A549 (cell line): ENCODE results near the gene CUL4A. TPM values are rescaled to one million over a fixed set of nuclear protein-coding genes. Genes with fewer than 3 reads are reported as not detected.

Experiments
- ATAC-seq, 2 experiments: fragments of 200-7000 bp in 1 of 2; fragments of >200 bp in 1 of 2; cut with Nextera tagmentation in 1 of 2; cut with Tn5 transposase in 1 of 2; 3 replicates each; pipeline versions ENCODE4 v1.8.0 to v1.9.1; 2018 to 2020; ENCODE audit warnings: mild to moderate bottlenecking in 1 of 2, moderate library complexity in 1 of 2
- CTCF ChIA-PET: fragments of 300-600 bp; sonication (Branson Sonifier 250); formaldehyde crosslinking; extraction: SDS; loops from one replicate; lab custom pipeline; 2021; ENCODE audit warnings: antibody characterized with exemption, inconsistent platforms; lab: Yijun Ruan, JAX
- POLR2A ChIA-PET: fragments of 350-600 bp; formaldehyde crosslinking; extraction: SDS; loops from one replicate; lab custom pipeline; 2021; ENCODE audit warnings: antibody characterized with exemption, inconsistent platforms; lab: Yijun Ruan, JAX
- DNase-seq, 2 experiments: peaks; one replicate each; pipeline versions ENCODE4 v3.0.0 to v3.0.0-alpha.2; 2011 to 2016; ENCODE audit warnings: low read depth in 1 of 2, low spot score in 1 of 2
- FAIRE-seq: peaks from 2 replicates; lab custom pipeline; 2011; peaks lifted over from hg19 to GRCh38; lab: Jason Lieb, UNC
- H3K27ac ChIP-seq, 2 experiments: fragments of >200 bp; sonication (Bioruptor Twin); formaldehyde crosslinking; 3 replicates each; pipeline ENCODE4 v1.5.1; 2016 to 2017
- H3K4me1 ChIP-seq: fragments of >200 bp; sonication (Bioruptor Twin); formaldehyde crosslinking; 3 replicates; pipeline ENCODE4 v1.6.1; 2016
- H3K4me2 ChIP-seq: fragments of >200 bp; sonication (Bioruptor Twin); formaldehyde crosslinking; 3 replicates; pipeline ENCODE4 v1.6.1; 2016
- H3K4me3 ChIP-seq: fragments of >200 bp; sonication (Bioruptor Twin); formaldehyde crosslinking; 3 replicates; pipeline ENCODE4 v1.5.1; 2016
- H3K9me3 ChIP-seq: fragments of >200 bp; sonication (Bioruptor Twin); formaldehyde crosslinking; 3 replicates; pipeline ENCODE4 v1.6.1; 2016
- BHLHE40 ChIP-seq: IDR thresholded peaks from 2 replicates; pipeline ENCODE4 v1.6.1; 2012; ENCODE audit warnings: low read depth, low read length, inconsistent platforms
- CHD2 ChIP-seq: fragments of 150-350 bp; IDR thresholded peaks from 2 replicates; pipeline ENCODE4 v1.6.1; 2014; ENCODE audit warnings: low read length; ENCODE audit not compliant: partially characterized antibody
- EHF ChIP-seq: fragments of 250-450 bp; sonication (Bioruptor Pico); IDR thresholded peaks from 2 replicates; pipeline ENCODE4 v1.5.0; 2020; ENCODE audit warnings: mild to moderate bottlenecking
- EHMT2 ChIP-seq: fragments of 200-600 bp; sonication (generic); IDR thresholded peaks from 2 replicates; pipeline ENCODE4 v1.6.1; 2016; ENCODE audit warnings: antibody characterized with exemption, low read depth, mild to moderate bottlenecking, moderate library complexity
- HMGXB4 ChIP-seq: fragments of 250-450 bp; sonication (Bioruptor Pico); IDR thresholded peaks from 2 replicates; pipeline ENCODE4 v1.5.0; 2021; ENCODE audit warnings: mild to moderate bottlenecking, moderate library complexity, borderline replicate concordance
- HOXA7 ChIP-seq: fragments of 250-450 bp; sonication (Bioruptor Pico); IDR thresholded peaks from 2 replicates; pipeline ENCODE4 v1.5.0; 2020; ENCODE audit warnings: mild to moderate bottlenecking, moderate library complexity
- JUNB ChIP-seq: fragments of >200 bp; sonication (Bioruptor Twin); formaldehyde crosslinking; IDR thresholded peaks from 2 replicates; pipeline ENCODE4 v1.6.1; 2016
- KDM1A ChIP-seq: fragments of 200-600 bp; sonication (generic); IDR thresholded peaks from 2 replicates; pipeline ENCODE4 v1.6.1; 2016; ENCODE audit warnings: low read depth, mild to moderate bottlenecking
- KDM5A ChIP-seq: fragments of 200-600 bp; sonication (generic); IDR thresholded peaks from 2 replicates; pipeline ENCODE4 v1.6.1; 2016; ENCODE audit warnings: antibody characterized with exemption, mild to moderate bottlenecking
- MAX ChIP-seq: IDR thresholded peaks from 2 replicates; pipeline ENCODE4 v1.6.1; 2012
- NFE2L2 ChIP-seq: fragments of 150-350 bp; conservative IDR thresholded peaks from 2 replicates; pipeline ENCODE4 v1.6.1; 2014; ENCODE audit warnings: low read length
- POLR2A ChIP-seq: IDR thresholded peaks from 2 replicates; pipeline ENCODE4 v1.6.1; 2012; ENCODE audit warnings: mild to moderate bottlenecking, low read length
- POLR2AphosphoS2 ChIP-seq: conservative IDR thresholded peaks from 2 replicates; pipeline ENCODE4 v1.6.1; 2012; ENCODE audit warnings: low read length, improper control_type of control experiment, inconsistent platforms
- RAD21 ChIP-seq, 2 experiments: fragments of >200 bp in 1 of 2; sonication (Bioruptor Twin) in 1 of 2; formaldehyde crosslinking in 1 of 2; IDR thresholded peaks in 1 of 2; conservative IDR thresholded peaks in 1 of 2; 2 replicates in 1 of 2; 3 replicates in 1 of 2; pipeline ENCODE4 v1.6.1; 2012 to 2018; ENCODE audit warnings: inconsistent platforms in 1 of 2
- RFX5 ChIP-seq: fragments of 450-650 bp; IDR thresholded peaks from 2 replicates; pipeline ENCODE4 v1.7.1; 2014; ENCODE audit warnings: antibody characterized with exemption, mild to moderate bottlenecking, moderate library complexity
- SMC3 ChIP-seq: fragments of >200 bp; sonication (Bioruptor Twin); formaldehyde crosslinking; IDR thresholded peaks from 3 replicates; pipeline ENCODE4 v1.6.1; 2018; ENCODE audit warnings: inconsistent platforms
- TP53 ChIP-seq: fragments of 250-450 bp; sonication (Bioruptor Pico); IDR thresholded peaks from 2 replicates; pipeline ENCODE4 v1.5.0; 2021; ENCODE audit warnings: mild to moderate bottlenecking, moderate library complexity
- USF2 ChIP-seq: fragments of 450-650 bp; IDR thresholded peaks from 2 replicates; pipeline ENCODE4 v1.6.1; 2014; ENCODE audit warnings: antibody characterized with exemption
- ZC3H11A ChIP-seq: fragments of 450-650 bp; IDR thresholded peaks from 2 replicates; pipeline ENCODE4 v1.6.1; 2014; ENCODE audit warnings: antibody characterized with exemption, mild to moderate bottlenecking
- ZSCAN20 ChIP-seq: fragments of 250-450 bp; sonication (Bioruptor Pico); IDR thresholded peaks from 2 replicates; pipeline ENCODE4 v1.8.0; 2022; ENCODE audit warnings: mild to moderate bottlenecking, moderate library complexity
- WGBS: methylation state at CpG from one replicate; pipeline ENCODE4 v1.1.6; 2017; ENCODE audit errors: missing lambda C conversion rate; 5-methylcytosine and 5-hydroxymethylcytosine counted together
- polyA plus RNA-seq, 4 experiments: library from polyadenylated mRNA; depleted of rRNA in 3 of 4; stranded (reverse); fragments of >200 nt; fragmentation: RNase III in 1 of 4; extraction: RNeasy Plus Mini Kit Qiagen cat#74134 plus additional on column Dnase treatment in 1 of 4; gene quantifications; 2 replicates in 3 of 4; 3 replicates in 1 of 4; pipeline ENCODE4 v1.2.3, GENCODE V29; 2011 to 2017
- TF ChIP-seq, protein P1 (sequence below): fragments of 250-450 bp; sonication (Bioruptor Pico); IDR thresholded peaks from 2 replicates; pipeline ENCODE4 v1.5.0; 2020; ENCODE audit warnings: low read depth, mild to moderate bottlenecking, moderate library complexity
- TF ChIP-seq, protein P2 (sequence below): fragments of >200 bp; sonication (Bioruptor Twin); formaldehyde crosslinking; IDR thresholded peaks from 3 replicates; pipeline ENCODE4 v1.5.1; 2016
- TF ChIP-seq, protein P3 (sequence below): fragments of 200-600 bp; sonication (generic); IDR thresholded peaks from 2 replicates; pipeline ENCODE4 v1.6.1; 2016; ENCODE audit warnings: antibody characterized with exemption, mild to moderate bottlenecking, moderate library complexity
- TF ChIP-seq, protein P4 (sequence below): fragments of 150-350 bp; IDR thresholded peaks from 2 replicates; pipeline ENCODE4 v1.6.1; 2014; ENCODE audit warnings: low read depth, mild to moderate bottlenecking, low read length

CUL4A gene
- polyA plus RNA-seq, 2 of the 4 experiments (the other 2 are of a cell fraction), result 49.6 to 55.4 TPM

DNA sequence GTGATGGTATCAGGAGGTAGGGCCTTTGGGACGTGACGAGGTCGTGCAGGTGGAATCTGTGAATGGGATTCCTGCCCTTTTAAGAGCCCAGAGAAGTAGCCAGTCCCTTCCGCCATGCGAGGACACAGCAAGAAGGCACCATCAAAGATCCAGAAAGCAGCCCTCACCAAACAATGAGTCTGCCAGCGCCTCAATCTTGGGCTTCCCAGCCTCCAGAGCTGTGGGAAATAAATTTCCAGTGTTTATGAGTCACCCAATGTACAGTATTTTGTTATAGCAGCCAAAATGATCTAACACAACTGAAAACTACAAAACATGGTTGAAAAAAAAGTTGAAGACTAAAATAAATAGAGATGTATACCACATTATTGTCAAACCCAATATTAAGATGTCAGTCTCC lies 70.7 kb downstream of the CUL4A start:
- Histone ChIP-seq H3K9me3 (no peaks in the 10 kb centered on the region), H3K4me3 (no peak overlapping the region), H3K4me2 (no peak overlapping the region), H3K27ac (no peak overlapping the region), H3K4me1 (no peaks in the 10 kb centered on the region)
- TF ChIP-seq CHD2 (no peak), HMGXB4 (CRISPR knock-in tag) (no peak), TP53 (CRISPR knock-in tag) (no peak), MAX (no peak), HOXA7 (CRISPR knock-in tag) (no peak), KDM1A (no peak), EHMT2 (no peak), BHLHE40 (no peak), SMC3 (no peak), ZC3H11A (no peak), USF2 (no peak), POLR2AphosphoS2 (no peak)
- TF ChIP-seq, protein P1, sequence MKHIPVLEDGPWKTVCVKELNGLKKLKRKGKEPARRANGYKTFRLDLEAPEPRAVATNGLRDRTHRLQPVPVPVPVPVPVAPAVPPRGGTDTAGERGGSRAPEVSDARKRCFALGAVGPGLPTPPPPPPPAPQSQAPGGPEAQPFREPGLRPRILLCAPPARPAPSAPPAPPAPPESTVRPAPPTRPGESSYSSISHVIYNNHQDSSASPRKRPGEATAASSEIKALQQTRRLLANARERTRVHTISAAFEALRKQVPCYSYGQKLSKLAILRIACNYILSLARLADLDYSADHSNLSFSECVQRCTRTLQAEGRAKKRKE (CRISPR knock-in tag), result no peak
- TF ChIP-seq, protein P2, sequence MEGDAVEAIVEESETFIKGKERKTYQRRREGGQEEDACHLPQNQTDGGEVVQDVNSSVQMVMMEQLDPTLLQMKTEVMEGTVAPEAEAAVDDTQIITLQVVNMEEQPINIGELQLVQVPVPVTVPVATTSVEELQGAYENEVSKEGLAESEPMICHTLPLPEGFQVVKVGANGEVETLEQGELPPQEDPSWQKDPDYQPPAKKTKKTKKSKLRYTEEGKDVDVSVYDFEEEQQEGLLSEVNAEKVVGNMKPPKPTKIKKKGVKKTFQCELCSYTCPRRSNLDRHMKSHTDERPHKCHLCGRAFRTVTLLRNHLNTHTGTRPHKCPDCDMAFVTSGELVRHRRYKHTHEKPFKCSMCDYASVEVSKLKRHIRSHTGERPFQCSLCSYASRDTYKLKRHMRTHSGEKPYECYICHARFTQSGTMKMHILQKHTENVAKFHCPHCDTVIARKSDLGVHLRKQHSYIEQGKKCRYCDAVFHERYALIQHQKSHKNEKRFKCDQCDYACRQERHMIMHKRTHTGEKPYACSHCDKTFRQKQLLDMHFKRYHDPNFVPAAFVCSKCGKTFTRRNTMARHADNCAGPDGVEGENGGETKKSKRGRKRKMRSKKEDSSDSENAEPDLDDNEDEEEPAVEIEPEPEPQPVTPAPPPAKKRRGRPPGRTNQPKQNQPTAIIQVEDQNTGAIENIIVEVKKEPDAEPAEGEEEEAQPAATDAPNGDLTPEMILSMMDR, result no peak
- POLR2A ChIA-PET, result no interaction called here
- DNase-seq (no peak), ATAC-seq (no peak), FAIRE-seq (no peak)
- CTCF ChIA-PET, result no interaction called here
- 78% methylated on average over 6 of the region's 6 CpGs for WGBS

DNA sequence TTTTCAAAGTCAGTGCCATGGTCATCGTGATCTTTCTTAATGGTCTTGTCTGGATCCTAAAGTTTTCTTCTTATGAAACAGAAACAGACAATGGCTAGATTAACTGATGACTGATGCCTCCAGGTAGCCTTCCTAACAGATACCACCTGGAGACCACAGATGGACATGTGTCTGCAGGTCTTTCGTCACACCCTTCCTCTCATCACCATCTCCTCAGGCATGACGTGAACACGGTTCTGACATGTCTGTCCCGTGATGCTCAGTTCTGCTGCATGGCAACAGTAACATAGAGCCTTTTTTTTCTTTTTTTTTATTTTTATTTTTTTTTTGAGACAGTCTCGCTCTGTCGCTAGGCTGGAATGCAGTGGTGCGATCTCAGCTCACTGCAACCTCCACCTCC lies 74.5 kb downstream of the CUL4A start:
- DNase-seq (no peak), FAIRE-seq (no peak), ATAC-seq (no peak)
- Histone ChIP-seq H3K4me2 (no peak overlapping the region), H3K4me3 (no peak overlapping the region), H3K9me3 (no peaks in the 10 kb centered on the region), H3K27ac (no peak overlapping the region), H3K4me1 (no peaks in the 10 kb centered on the region)
- POLR2A ChIA-PET, result no interaction called here
- CTCF ChIA-PET, result interaction anchor here (1.5 kb wide), 1 partner anchor 9 kb away, joined by 3 read pairs; no protein-coding TSS in a partner anchor
- 58% methylated on average over 8 of the region's 8 CpGs for WGBS
- no peak for TF ChIP-seq NFE2L2
- no peak for TF ChIP-seq ZSCAN20 (CRISPR knock-in tag)
- TF ChIP-seq, protein P1 (CRISPR knock-in tag), result no peak
- TF ChIP-seq, protein P3, sequence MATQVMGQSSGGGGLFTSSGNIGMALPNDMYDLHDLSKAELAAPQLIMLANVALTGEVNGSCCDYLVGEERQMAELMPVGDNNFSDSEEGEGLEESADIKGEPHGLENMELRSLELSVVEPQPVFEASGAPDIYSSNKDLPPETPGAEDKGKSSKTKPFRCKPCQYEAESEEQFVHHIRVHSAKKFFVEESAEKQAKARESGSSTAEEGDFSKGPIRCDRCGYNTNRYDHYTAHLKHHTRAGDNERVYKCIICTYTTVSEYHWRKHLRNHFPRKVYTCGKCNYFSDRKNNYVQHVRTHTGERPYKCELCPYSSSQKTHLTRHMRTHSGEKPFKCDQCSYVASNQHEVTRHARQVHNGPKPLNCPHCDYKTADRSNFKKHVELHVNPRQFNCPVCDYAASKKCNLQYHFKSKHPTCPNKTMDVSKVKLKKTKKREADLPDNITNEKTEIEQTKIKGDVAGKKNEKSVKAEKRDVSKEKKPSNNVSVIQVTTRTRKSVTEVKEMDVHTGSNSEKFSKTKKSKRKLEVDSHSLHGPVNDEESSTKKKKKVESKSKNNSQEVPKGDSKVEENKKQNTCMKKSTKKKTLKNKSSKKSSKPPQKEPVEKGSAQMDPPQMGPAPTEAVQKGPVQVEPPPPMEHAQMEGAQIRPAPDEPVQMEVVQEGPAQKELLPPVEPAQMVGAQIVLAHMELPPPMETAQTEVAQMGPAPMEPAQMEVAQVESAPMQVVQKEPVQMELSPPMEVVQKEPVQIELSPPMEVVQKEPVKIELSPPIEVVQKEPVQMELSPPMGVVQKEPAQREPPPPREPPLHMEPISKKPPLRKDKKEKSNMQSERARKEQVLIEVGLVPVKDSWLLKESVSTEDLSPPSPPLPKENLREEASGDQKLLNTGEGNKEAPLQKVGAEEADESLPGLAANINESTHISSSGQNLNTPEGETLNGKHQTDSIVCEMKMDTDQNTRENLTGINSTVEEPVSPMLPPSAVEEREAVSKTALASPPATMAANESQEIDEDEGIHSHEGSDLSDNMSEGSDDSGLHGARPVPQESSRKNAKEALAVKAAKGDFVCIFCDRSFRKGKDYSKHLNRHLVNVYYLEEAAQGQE, result no peak
- TF ChIP-seq EHF (CRISPR knock-in tag), result no peak
- TF ChIP-seq RAD21 (conservative IDR thresholded peaks at IDR 0.05 in 1 of 2, IDR thresholded peaks at IDR 0.05 in 1 of 2), result no peak
- TF ChIP-seq, protein P4, sequence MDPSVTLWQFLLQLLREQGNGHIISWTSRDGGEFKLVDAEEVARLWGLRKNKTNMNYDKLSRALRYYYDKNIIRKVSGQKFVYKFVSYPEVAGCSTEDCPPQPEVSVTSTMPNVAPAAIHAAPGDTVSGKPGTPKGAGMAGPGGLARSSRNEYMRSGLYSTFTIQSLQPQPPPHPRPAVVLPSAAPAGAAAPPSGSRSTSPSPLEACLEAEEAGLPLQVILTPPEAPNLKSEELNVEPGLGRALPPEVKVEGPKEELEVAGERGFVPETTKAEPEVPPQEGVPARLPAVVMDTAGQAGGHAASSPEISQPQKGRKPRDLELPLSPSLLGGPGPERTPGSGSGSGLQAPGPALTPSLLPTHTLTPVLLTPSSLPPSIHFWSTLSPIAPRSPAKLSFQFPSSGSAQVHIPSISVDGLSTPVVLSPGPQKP, result no peak
- TF ChIP-seq JUNB, result no peak
- TF ChIP-seq RFX5, result no peak
- TF ChIP-seq TP53 (CRISPR knock-in tag), result no peak
- no peak for TF ChIP-seq POLR2A
- TF ChIP-seq HMGXB4 (CRISPR knock-in tag), result no peak
- TF ChIP-seq KDM5A, result no peak
